ENCODE results near the gene RBM26. TPM values are rescaled to one million over a fixed set of nuclear protein-coding genes. Genes with fewer than 3 reads are reported as not detected.

RBM26 gene
- total and polyA plus RNA-seq, 2 experiments from 2014 or later, result 22.9 to 41.3 TPM

DNA sequence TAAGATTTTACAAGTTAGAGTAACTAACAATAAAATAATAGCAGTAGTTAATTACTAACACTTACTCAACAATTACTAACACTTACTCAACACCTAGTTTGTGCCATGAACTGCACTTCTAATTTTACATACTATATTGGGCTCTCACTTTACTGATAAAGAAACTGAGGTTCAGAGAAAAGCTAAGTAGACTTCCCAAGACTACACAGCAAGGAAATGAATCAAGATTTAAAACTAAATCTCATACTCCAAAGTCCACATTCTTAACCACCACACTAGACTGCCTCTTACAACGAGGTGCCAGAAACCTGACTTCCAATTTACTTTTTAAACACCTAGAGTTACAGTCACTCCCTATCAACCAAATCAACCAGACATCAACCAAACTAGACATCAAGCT, 25.1 kb downstream of the RBM26 start:
- Histone ChIP-seq H3K4me3 (no peak overlapping the region), H3K9me3 (ENCODE audit: low read depth) (no peaks in the 10 kb centered on the region), H3K4me1 (ENCODE audit: low read depth) (no peaks in the 10 kb centered on the region), H3K27ac (no peak overlapping the region), H3K36me3 (peaks cover 23% of the 10 kb centered on the region), H3K27me3 (no peaks in the 10 kb centered on the region)
- TF ChIP-seq, protein P1, sequence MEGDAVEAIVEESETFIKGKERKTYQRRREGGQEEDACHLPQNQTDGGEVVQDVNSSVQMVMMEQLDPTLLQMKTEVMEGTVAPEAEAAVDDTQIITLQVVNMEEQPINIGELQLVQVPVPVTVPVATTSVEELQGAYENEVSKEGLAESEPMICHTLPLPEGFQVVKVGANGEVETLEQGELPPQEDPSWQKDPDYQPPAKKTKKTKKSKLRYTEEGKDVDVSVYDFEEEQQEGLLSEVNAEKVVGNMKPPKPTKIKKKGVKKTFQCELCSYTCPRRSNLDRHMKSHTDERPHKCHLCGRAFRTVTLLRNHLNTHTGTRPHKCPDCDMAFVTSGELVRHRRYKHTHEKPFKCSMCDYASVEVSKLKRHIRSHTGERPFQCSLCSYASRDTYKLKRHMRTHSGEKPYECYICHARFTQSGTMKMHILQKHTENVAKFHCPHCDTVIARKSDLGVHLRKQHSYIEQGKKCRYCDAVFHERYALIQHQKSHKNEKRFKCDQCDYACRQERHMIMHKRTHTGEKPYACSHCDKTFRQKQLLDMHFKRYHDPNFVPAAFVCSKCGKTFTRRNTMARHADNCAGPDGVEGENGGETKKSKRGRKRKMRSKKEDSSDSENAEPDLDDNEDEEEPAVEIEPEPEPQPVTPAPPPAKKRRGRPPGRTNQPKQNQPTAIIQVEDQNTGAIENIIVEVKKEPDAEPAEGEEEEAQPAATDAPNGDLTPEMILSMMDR (IDR thresholded peaks at IDR 0.05; ENCODE audit: low read depth, low read length), result no peak
- DNase-seq (ENCODE audit: low read depth in 1 of 2, low spot score in 1 of 2), result no peak

DNA sequence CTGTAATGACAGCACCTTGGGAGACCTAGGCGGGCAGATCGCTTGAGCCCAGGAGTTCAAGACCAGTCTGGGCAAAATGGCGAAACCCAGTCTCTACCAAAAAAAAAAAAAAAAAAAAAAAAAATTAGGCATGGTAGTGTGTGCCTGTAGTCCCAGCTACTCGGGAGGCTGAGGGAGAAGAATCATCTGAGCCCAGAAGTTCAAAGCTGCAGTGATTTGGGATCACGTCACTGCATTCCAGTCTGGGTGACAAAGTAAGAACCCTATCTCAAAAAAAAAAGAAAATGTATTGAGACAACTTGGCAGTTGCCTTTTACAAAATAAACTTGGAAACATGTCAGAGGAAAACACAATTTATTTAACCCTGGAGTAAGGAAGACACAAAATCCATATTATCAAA, 26.8 kb downstream of the RBM26 start:
- Histone ChIP-seq H3K27ac (no peak overlapping the region), H3K27me3 (no peaks in the 10 kb centered on the region), H3K4me1 (ENCODE audit: low read depth) (no peaks in the 10 kb centered on the region), H3K36me3 (peaks cover 30% of the 10 kb centered on the region), H3K9me3 (ENCODE audit: low read depth) (no peaks in the 10 kb centered on the region), H3K4me3 (no peak overlapping the region)
- no peak for DNase-seq (ENCODE audit: low read depth in 1 of 2, low spot score in 1 of 2)
- TF ChIP-seq, protein P1 (IDR thresholded peaks at IDR 0.05; ENCODE audit: low read depth, low read length), result no peak

DNA sequence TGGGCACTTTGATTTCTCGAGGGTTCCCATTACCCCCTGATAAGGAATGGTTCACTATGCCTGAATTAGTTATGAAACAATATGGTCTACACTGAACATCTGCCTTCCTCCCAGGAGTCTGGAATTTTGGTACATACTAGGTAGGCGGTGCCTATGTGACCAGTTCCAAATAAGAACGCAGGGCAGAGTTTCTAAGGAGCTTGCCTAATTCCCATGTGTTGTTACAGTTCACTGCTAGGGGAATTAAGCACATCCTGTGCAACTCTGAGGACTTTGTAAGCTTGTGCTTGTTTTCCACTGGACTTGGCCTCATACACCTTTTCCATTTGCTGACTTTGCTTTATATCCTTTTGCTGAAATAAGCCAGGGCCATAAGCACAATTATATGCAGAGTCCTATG, 29.2 kb downstream of the RBM26 start:
- no peaks in the 10 kb centered on the region for H3K4me1 ChIP-seq (ENCODE audit: low read depth)
- TF ChIP-seq, protein P1 (IDR thresholded peaks at IDR 0.05; ENCODE audit: low read depth, low read length), result no peak

DNA sequence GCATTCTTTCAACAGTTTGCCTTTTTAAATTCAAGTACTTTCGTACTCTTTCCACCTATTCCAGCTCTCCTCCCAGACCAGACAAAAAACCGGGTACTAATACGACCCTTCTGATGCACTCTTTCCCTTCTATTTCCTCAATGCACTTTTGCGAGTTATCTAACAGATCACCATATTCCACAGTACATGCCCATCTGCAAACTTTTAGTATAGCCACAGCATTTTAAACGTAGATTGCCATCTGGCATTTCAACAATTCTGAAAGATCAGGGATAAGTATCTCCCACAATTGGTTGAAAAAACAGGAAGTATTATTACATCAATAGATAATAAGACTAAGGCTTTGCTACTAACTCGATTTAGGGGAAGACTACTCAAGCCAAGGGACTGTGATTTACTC, 31.5 kb downstream of the RBM26 start:
- Histone ChIP-seq H3K27ac (peak overlapping the region; percentile 53), H3K36me3 (peaks cover 56% of the 10 kb centered on the region), H3K4me1 (ENCODE audit: low read depth) (no peaks in the 10 kb centered on the region), H3K27me3 (no peaks in the 10 kb centered on the region), H3K4me3 (no peak overlapping the region), H3K9me3 (ENCODE audit: low read depth) (no peaks in the 10 kb centered on the region)
- TF ChIP-seq, protein P1 (IDR thresholded peaks at IDR 0.05; ENCODE audit: low read depth, low read length), result no peak
- DNase-seq (ENCODE audit: low read depth in 1 of 2, low spot score in 1 of 2), result no peak

More for the DNA sequence above, 29.2 kb downstream of the RBM26 start:
- H3K9me3 ChIP-seq (ENCODE audit: low read depth), result no peaks in the 10 kb centered on the region
- no peak for DNase-seq (ENCODE audit: low read depth in 1 of 2, low spot score in 1 of 2)
- H3K27me3 ChIP-seq, result no peaks in the 10 kb centered on the region
- peak overlapping the region; percentile 28 for H3K27ac ChIP-seq
- H3K36me3 ChIP-seq, result peaks cover 36% of the 10 kb centered on the region
- no peak overlapping the region for H3K4me3 ChIP-seq

DNA sequence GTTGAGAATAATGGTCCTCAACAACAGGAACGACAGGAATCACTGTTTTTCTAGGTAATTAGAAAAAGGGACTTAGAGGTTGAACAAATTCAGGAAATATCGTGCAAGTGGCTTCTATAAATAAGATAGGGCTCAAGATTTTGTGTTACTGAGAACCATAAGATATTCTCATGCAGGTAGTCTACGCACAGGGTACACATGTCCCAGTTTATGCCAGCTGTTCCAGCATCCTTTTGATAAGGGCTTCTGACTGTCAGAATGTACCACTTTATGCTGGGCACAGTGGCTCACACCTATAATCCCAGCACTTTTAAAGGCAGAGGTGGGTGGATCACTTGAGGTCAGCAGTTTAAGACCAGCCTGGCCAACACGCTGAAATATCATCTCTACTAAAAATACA, 32.1 kb downstream of the RBM26 start:
- Histone ChIP-seq H3K36me3 (peaks cover 61% of the 10 kb centered on the region), H3K4me3 (no peak overlapping the region), H3K27ac (peak overlapping the region; percentile 53), H3K9me3 (ENCODE audit: low read depth) (no peaks in the 10 kb centered on the region), H3K4me1 (ENCODE audit: low read depth) (no peaks in the 10 kb centered on the region), H3K27me3 (no peaks in the 10 kb centered on the region)
- no peak for DNase-seq (ENCODE audit: low read depth in 1 of 2, low spot score in 1 of 2)
- TF ChIP-seq, protein P1 (IDR thresholded peaks at IDR 0.05; ENCODE audit: low read depth, low read length), result no peak

DNA sequence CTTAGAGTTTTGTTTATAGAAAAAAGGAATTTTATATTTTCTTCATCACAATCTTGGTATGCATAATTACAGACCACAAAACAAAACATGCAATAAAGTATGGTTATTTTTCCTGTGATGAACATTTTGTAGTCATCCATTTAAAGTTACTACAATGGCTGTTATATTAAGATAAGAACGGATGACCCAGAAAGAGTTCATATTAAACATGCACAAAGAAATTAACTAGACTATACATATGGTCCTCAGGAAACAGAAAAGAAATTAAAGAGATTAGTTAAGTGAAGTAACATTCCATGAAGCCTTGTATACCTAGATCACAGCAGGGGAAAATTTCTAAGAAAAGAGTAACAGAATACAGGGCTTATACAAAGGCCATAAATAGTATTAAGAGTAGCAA, 36.8 kb downstream of the RBM26 start:
- TF ChIP-seq, protein P1 (IDR thresholded peaks at IDR 0.05; ENCODE audit: low read depth, low read length), result no peak
- Histone ChIP-seq H3K27me3 (no peaks in the 10 kb centered on the region), H3K9me3 (ENCODE audit: low read depth) (no peaks in the 10 kb centered on the region), H3K4me1 (ENCODE audit: low read depth) (no peaks in the 10 kb centered on the region), H3K4me3 (no peak overlapping the region), H3K36me3 (peaks cover 69% of the 10 kb centered on the region), H3K27ac (no peak overlapping the region)
- DNase-seq (ENCODE audit: low read depth in 1 of 2, low spot score in 1 of 2), result no peak

Data from cardiac muscle cell (in vitro differentiated cells and primary cell).